ENCODE results near the gene VEGFA.
A peak's percentile ranks its signal among the peaks of the same experiment; 100 is the strongest.

VEGFA gene

GRCh38 chr6:43788301-43788700, 18.3 kb downstream of the VEGFA start:
- DNase-seq = no peak

GRCh38 chr6:43789447-43789846, 19.4 kb downstream of the VEGFA start:
- no peak for DNase-seq

GRCh38 chr6:43790031-43790430, 20.0 kb downstream of the VEGFA start:
- no peak for DNase-seq

GRCh38 chr6:43791745-43792422, 21.9 kb downstream of the VEGFA start:
- no peak for DNase-seq

- DNase-seq = no peak
These were observed 23.3 kb downstream of the VEGFA start for GRCh38 chr6:43793154-43793874.

GRCh38 chr6:43793875-43794242, 23.8 kb downstream of the VEGFA start:
- no peak for DNase-seq

- no peak for DNase-seq
These were observed 25.4 kb downstream of the VEGFA start for GRCh38 chr6:43795421-43795820.

GRCh38 chr6:43796168-43796567, 26.2 kb downstream of the VEGFA start:
- no peak for DNase-seq

- DNase-seq = no peak
These were observed 27.2 kb downstream of the VEGFA start for GRCh38 chr6:43796903-43797890.

GRCh38 chr6:43797919-43798318, 27.9 kb downstream of the VEGFA start:
- no peak for DNase-seq

- peak in 1 of 5 donors; percentile 27 for DNase-seq
These were observed 28.9 kb downstream of the VEGFA start for GRCh38 chr6:43798688-43799444.

GRCh38 chr6:43799551-43800297, 29.7 kb downstream of the VEGFA start:
- peak in 1 of 5 donors; percentile 74 for DNase-seq

- no peak for DNase-seq
These were observed 30.2 kb downstream of the VEGFA start for GRCh38 chr6:43800298-43800623.

GRCh38 chr6:43800746-43801494, 30.9 kb downstream of the VEGFA start:
- DNase-seq = no peak

GRCh38 chr6:43801495-43802181, 31.6 kb downstream of the VEGFA start:
- DNase-seq = no peak

- no peak for DNase-seq
These were observed 33.2 kb downstream of the VEGFA start for GRCh38 chr6:43803055-43803782.

- DNase-seq = no peak
These were observed 34.0 kb downstream of the VEGFA start for GRCh38 chr6:43803783-43804549.

- no peak for DNase-seq
These were observed 34.7 kb downstream of the VEGFA start for GRCh38 chr6:43804550-43805223.

GRCh38 chr6:43805699-43806042, 35.7 kb downstream of the VEGFA start:
- DNase-seq = no peak
